Endodermal cell (in vitro differentiated cells): ENCODE measurements around the gene IL18. TPM values are rescaled to one million over a fixed set of nuclear protein-coding genes. Genes with fewer than 3 reads are reported as not detected.

Source experiments
- DNase-seq: peaks from one replicate; pipeline ENCODE4 v3.0.0-alpha.2; 2017
- H3K27ac ChIP-seq: 2 replicates; pipeline ENCODE4 v1.5.1; 2013; ENCODE audit warnings: mild to moderate bottlenecking, low read depth, low read length, moderate library complexity
- H3K27me3 ChIP-seq: 2 replicates; pipeline ENCODE4 v1.6.1; 2013; ENCODE audit warnings: mild to moderate bottlenecking, low read length, moderate library complexity; ENCODE audit not compliant: insufficient read depth, control insufficient read depth, poor library complexity, severe bottlenecking
- H3K36me3 ChIP-seq: 2 replicates; pipeline ENCODE4 v1.7.0; 2013; ENCODE audit warnings: mild to moderate bottlenecking, low read length, moderate library complexity; ENCODE audit not compliant: control insufficient read depth, insufficient read depth
- H3K4me1 ChIP-seq: one replicate; pipeline ENCODE4 v1.7.0; 2013; ENCODE audit warnings: low read length; ENCODE audit not compliant: control insufficient read depth, insufficient read depth
- H3K4me3 ChIP-seq: 2 replicates; pipeline ENCODE4 v1.5.1; 2013; ENCODE audit warnings: mild to moderate bottlenecking, low read length, moderate library complexity
- H3K9ac ChIP-seq: 2 replicates; pipeline ENCODE4 v1.6.1; 2013; ENCODE audit warnings: mild to moderate bottlenecking, low read length, moderate library complexity; ENCODE audit not compliant: poor library complexity, severe bottlenecking; ENCODE audit errors: extremely low read depth
- H3K9me3 ChIP-seq: 2 replicates; pipeline ENCODE4 v1.6.1; 2013; ENCODE audit warnings: mild to moderate bottlenecking, low read length, moderate library complexity; ENCODE audit not compliant: control insufficient read depth
- H3K27ac Mint-ChIP-seq: 2 replicates; pipeline ENCODE4 v1.8.0; 2020; ENCODE audit warnings: mixed read lengths
- H3K27me3 Mint-ChIP-seq: 2 replicates; pipeline ENCODE4 v1.8.0; 2021; ENCODE audit warnings: mild to moderate bottlenecking, mixed read lengths; ENCODE audit not compliant: insufficient read depth
- H3K36me3 Mint-ChIP-seq: 2 replicates; pipeline ENCODE4 v1.8.0; 2020; ENCODE audit warnings: low read depth, mixed read lengths
- H3K4me1 Mint-ChIP-seq: 2 replicates; pipeline ENCODE4 v1.8.0; 2020; ENCODE audit warnings: mixed read lengths
- H3K4me3 Mint-ChIP-seq: 2 replicates; pipeline ENCODE4 v1.8.0; 2020; ENCODE audit warnings: mild to moderate bottlenecking, moderate library complexity, mixed read lengths
- H3K9me3 Mint-ChIP-seq: 2 replicates; pipeline ENCODE4 v1.8.0; 2020; ENCODE audit warnings: mild to moderate bottlenecking, mixed read lengths
- CTCF ChIP-seq: fragments of 200-600 bp; sonication (generic); conservative IDR thresholded peaks from 2 replicates; pipeline ENCODE4 v1.5.0; 2021; ENCODE audit warnings: antibody characterized with exemption, mild to moderate bottlenecking
- WGBS, 2 experiments: methylation state at CpG; one replicate each; pipeline versions ENCODE4 v1.1.5 to v1.1.7; 2013; ENCODE audit warnings: missing lambda C conversion rate in 2 of 2, mixed read lengths in 1 of 2; ENCODE audit not compliant: insufficient coverage in 1 of 2, insufficient read length in 1 of 2; 5-methylcytosine and 5-hydroxymethylcytosine counted together
- total RNA-seq, 2 donors: library from RNA; stranded (reverse); fragmentation: NEBNext Ultra II Directional in 1 of 2; extraction: Animal tissue kit (Norgen Biotek cat#: 25700) in 1 of 2; gene quantifications; 2 replicates in 1 of 2; 3 replicates in 1 of 2; pipeline ENCODE4 v1.2.1, GENCODE V29; 2021

IL18 gene
- total RNA-seq, 2 donors from 2014 or later = 1.00 TPM; not detected in 1

- Histone ChIP-seq H3K27me3 (peaks cover 4% of the 10 kb centered on the region), H3K9me3 (no peaks in the 10 kb centered on the region), H3K27ac (no peak overlapping the region), H3K9ac (no peak overlapping the region), H3K4me3 (no peak overlapping the region), H3K36me3 (no peaks in the 10 kb centered on the region), H3K4me1 (no peaks in the 10 kb centered on the region)
- 86 to 100% methylated on average over 2 to 4 of the region's 5 CpGs for WGBS, 2 experiments
- Mint-ChIP-seq H3K4me1 (no peaks in the 10 kb centered on the region), H3K9me3 (no peaks in the 10 kb centered on the region), H3K27ac (no peak overlapping the region), H3K36me3 (no peaks in the 10 kb centered on the region), H3K4me3 (no peak overlapping the region), H3K27me3 (no peaks in the 10 kb centered on the region)
- no peak for TF ChIP-seq CTCF
- no peak for DNase-seq
Measured at GRCh38 chr11:112156153-112156955, 7.5 kb downstream of the IL18 start.

GRCh38 chr11:112150517-112150916, 13.4 kb downstream of the IL18 start:
- H3K9me3 Mint-ChIP-seq = no peaks in the 10 kb centered on the region
- no peak for DNase-seq
- TF ChIP-seq CTCF = no peak
- Histone ChIP-seq H3K27me3 (peaks cover 5% of the 10 kb centered on the region), H3K4me3 (no peak overlapping the region), H3K27ac (no peak overlapping the region), H3K9ac (no peak overlapping the region), H3K4me1 (no peaks in the 10 kb centered on the region), H3K9me3 (no peaks in the 10 kb centered on the region), H3K36me3 (no peaks in the 10 kb centered on the region)
- no peaks in the 10 kb centered on the region for H3K4me1 Mint-ChIP-seq
- H3K36me3 Mint-ChIP-seq = no peaks in the 10 kb centered on the region
- no peak overlapping the region for H3K4me3 Mint-ChIP-seq
- WGBS, 2 experiments = 80 to 90% methylated on average over 4 to 5 of the region's 5 CpGs
- H3K27ac Mint-ChIP-seq = no peak overlapping the region
- H3K27me3 Mint-ChIP-seq = no peaks in the 10 kb centered on the region

GRCh38 chr11:112143597-112143996, 20.3 kb downstream of the IL18 start:
- TF ChIP-seq CTCF = no peak
- WGBS, 2 experiments = 90 to 93% methylated on average over 2 to 3 of the region's 3 CpGs
- no peak overlapping the region for H3K4me3 ChIP-seq
- H3K27me3 ChIP-seq = no peaks in the 10 kb centered on the region
- H3K4me1 ChIP-seq = no peaks in the 10 kb centered on the region
- DNase-seq = no peak
- Mint-ChIP-seq H3K27me3 (no peaks in the 10 kb centered on the region), H3K9me3 (no peaks in the 10 kb centered on the region), H3K4me1 (no peaks in the 10 kb centered on the region), H3K4me3 (no peak overlapping the region), H3K27ac (no peak overlapping the region), H3K36me3 (no peaks in the 10 kb centered on the region)
- H3K36me3 ChIP-seq = no peaks in the 10 kb centered on the region
- no peaks in the 10 kb centered on the region for H3K9me3 ChIP-seq
- H3K9ac ChIP-seq = no peak overlapping the region
- no peak overlapping the region for H3K27ac ChIP-seq
